ENCODE results near the gene LTK. TPM values are rescaled to one million over a fixed set of nuclear protein-coding genes. Genes with fewer than 3 reads are reported as not detected.
A peak's percentile ranks its signal among the peaks of the same experiment; 100 is the strongest.

Gene LTK
- total RNA-seq, result 1 to 10 TPM; 1.6 to 1.9 TPM

- Mint-ChIP-seq H3K9me3 (no peaks in the 10 kb centered on the region), H3K36me3 (peaks cover 9% of the 10 kb centered on the region), H3K27me3 (peaks cover 38% of the 10 kb centered on the region), H3K27ac (no peak within 1 kb of the TSS), H3K4me1 (peaks cover 20% of the 10 kb centered on the region), H3K4me3 (peak within 1 kb of the TSS; percentile 65)
- peak; percentile 47 for DNase-seq
- ATAC-seq (ENCODE audit: low read depth), result peak; percentile 21
- POLR2A ChIA-PET, result interaction anchor here (1.0 to 1.2 kb wide), 3 partner anchors 10 to 31 kb away, joined by 3 to 5 read pairs (median 4); partner anchors contain the start of gene RPAP1
Measured at GRCh38 chr15:41513506-41514227, at the start of gene LTK. Gene LTK, minus strand, starts transcription at chr15:41513827. Its CDS starts 118 bp downstream, at chr15:41513709.

- H3K27ac Mint-ChIP-seq, result no peak overlapping the region
- H3K9me3 Mint-ChIP-seq, result no peaks in the 10 kb centered on the region
- no peak for ATAC-seq (ENCODE audit: low read depth)
- no peak for DNase-seq
- H3K4me3 Mint-ChIP-seq, result no peak overlapping the region
- H3K4me1 Mint-ChIP-seq, result peaks cover 7% of the 10 kb centered on the region
- no peaks in the 10 kb centered on the region for H3K36me3 Mint-ChIP-seq
- peaks cover 25% of the 10 kb centered on the region for H3K27me3 Mint-ChIP-seq
- POLR2A ChIA-PET, result interaction anchor here (0.6 to 1.1 kb wide), 2 partner anchors 219 to 994 kb away, joined by 4 to 5 read pairs; partner anchors contain the start of gene RPUSD2
Measured at GRCh38 chr15:41562784-41563198, 49.2 kb upstream of the LTK start.

- POLR2A ChIA-PET, result interaction anchor here (0.6 kb wide), 1 partner anchor 993 kb away, joined by 5 read pairs; the partner anchor contains the start of gene RPUSD2
- Mint-ChIP-seq H3K4me1 (peaks cover 11% of the 10 kb centered on the region), H3K4me3 (no peak overlapping the region), H3K9me3 (no peaks in the 10 kb centered on the region), H3K27ac (no peak overlapping the region), H3K27me3 (peaks cover 29% of the 10 kb centered on the region), H3K36me3 (no peaks in the 10 kb centered on the region)
- no peak for ATAC-seq (ENCODE audit: low read depth)
- DNase-seq, result no peak
Measured at GRCh38 chr15:41562244-41562643, 48.6 kb upstream of the LTK start.

GRCh38 chr15:41561777-41562145 is 48.1 kb upstream of the LTK start:
- no peak overlapping the region for H3K4me3 Mint-ChIP-seq
- H3K27me3 Mint-ChIP-seq, result peaks cover 29% of the 10 kb centered on the region
- no peak for ATAC-seq (ENCODE audit: low read depth)
- H3K27ac Mint-ChIP-seq, result no peak overlapping the region
- no peaks in the 10 kb centered on the region for H3K9me3 Mint-ChIP-seq
- H3K36me3 Mint-ChIP-seq, result no peaks in the 10 kb centered on the region
- POLR2A ChIA-PET, result no interaction called here
- no peak for DNase-seq
- peaks cover 13% of the 10 kb centered on the region for H3K4me1 Mint-ChIP-seq

GRCh38 chr15:41561104-41561776 is 47.6 kb upstream of the LTK start:
- H3K36me3 Mint-ChIP-seq, result no peaks in the 10 kb centered on the region
- POLR2A ChIA-PET, result interaction anchor here (0.6 kb wide), 1 partner anchor 24 kb away, joined by 3 read pairs; no protein-coding TSS in a partner anchor
- H3K4me1 Mint-ChIP-seq, result peaks cover 16% of the 10 kb centered on the region
- no peak overlapping the region for H3K27ac Mint-ChIP-seq
- no peak for ATAC-seq (ENCODE audit: low read depth)
- H3K9me3 Mint-ChIP-seq, result no peaks in the 10 kb centered on the region
- H3K27me3 Mint-ChIP-seq, result peaks cover 33% of the 10 kb centered on the region
- no peak for DNase-seq
- H3K4me3 Mint-ChIP-seq, result no peak overlapping the region

- Mint-ChIP-seq H3K27me3 (peaks cover 33% of the 10 kb centered on the region), H3K9me3 (no peaks in the 10 kb centered on the region), H3K27ac (no peak overlapping the region), H3K36me3 (no peaks in the 10 kb centered on the region), H3K4me3 (peak overlapping the region; percentile 11), H3K4me1 (peaks cover 16% of the 10 kb centered on the region)
- ATAC-seq (ENCODE audit: low read depth) (no peak), DNase-seq (no peak)
- POLR2A ChIA-PET, result interaction anchor here (0.6 kb wide), 1 partner anchor 25 kb away, joined by 3 read pairs; no protein-coding TSS in a partner anchor
Measured at GRCh38 chr15:41560572-41560874, 46.9 kb upstream of the LTK start.

- H3K4me1 Mint-ChIP-seq, result peaks cover 19% of the 10 kb centered on the region
- peaks cover 33% of the 10 kb centered on the region for H3K27me3 Mint-ChIP-seq
- no peaks in the 10 kb centered on the region for H3K9me3 Mint-ChIP-seq
- no peaks in the 10 kb centered on the region for H3K36me3 Mint-ChIP-seq
- DNase-seq, result no peak
- no peak for ATAC-seq (ENCODE audit: low read depth)
- peak overlapping the region; percentile 67 for H3K4me3 Mint-ChIP-seq
- POLR2A ChIA-PET, result no interaction called here
- no peak overlapping the region for H3K27ac Mint-ChIP-seq
Measured at GRCh38 chr15:41559239-41559782, 45.7 kb upstream of the LTK start.

- Mint-ChIP-seq H3K27me3 (peaks cover 33% of the 10 kb centered on the region), H3K4me3 (peak within 1 kb of the TSS; percentile 90), H3K4me1 (peaks cover 19% of the 10 kb centered on the region), H3K27ac (peak within 1 kb of the TSS; percentile 71), H3K9me3 (no peaks in the 10 kb centered on the region), H3K36me3 (no peaks in the 10 kb centered on the region)
- POLR2A ChIA-PET, result interaction anchor here (0.8 kb wide), 1 partner anchor 93 kb away, joined by 3 read pairs; no protein-coding TSS in a partner anchor
- peak; percentile 60 for ATAC-seq (ENCODE audit: low read depth)
- peak; percentile 78 for DNase-seq
Measured at GRCh38 chr15:41558400-41559238, 45.0 kb upstream of the LTK start, which contains the start of gene TYRO3. Gene TYRO3, plus strand, starts transcription at chr15:41559212. Its CDS starts 46 bp downstream, at chr15:41559258.

GRCh38 chr15:41557673-41558399 is 44.2 kb upstream of the LTK start:
- no peak overlapping the region for H3K27ac Mint-ChIP-seq
- H3K27me3 Mint-ChIP-seq, result peaks cover 33% of the 10 kb centered on the region
- peak overlapping the region; percentile 90 for H3K4me3 Mint-ChIP-seq
- H3K4me1 Mint-ChIP-seq, result peaks cover 19% of the 10 kb centered on the region
- no peaks in the 10 kb centered on the region for H3K36me3 Mint-ChIP-seq
- POLR2A ChIA-PET, result interaction anchor here (0.8 kb wide), 1 partner anchor 92 kb away, joined by 3 read pairs; no protein-coding TSS in a partner anchor
- no peaks in the 10 kb centered on the region for H3K9me3 Mint-ChIP-seq
- DNase-seq (peak; percentile 77), ATAC-seq (ENCODE audit: low read depth) (peak; percentile 75)

GRCh38 chr15:41556677-41557076 is 43.0 kb upstream of the LTK start:
- ATAC-seq (ENCODE audit: low read depth), result no peak
- H3K27me3 Mint-ChIP-seq, result peaks cover 33% of the 10 kb centered on the region
- H3K4me3 Mint-ChIP-seq, result no peak overlapping the region
- peaks cover 19% of the 10 kb centered on the region for H3K4me1 Mint-ChIP-seq
- H3K36me3 Mint-ChIP-seq, result no peaks in the 10 kb centered on the region
- DNase-seq, result no peak
- H3K27ac Mint-ChIP-seq, result no peak overlapping the region
- POLR2A ChIA-PET, result interaction anchor here (0.7 kb wide), 2 partner anchors 10 to 271 kb away, joined by 3 read pairs; no protein-coding TSS in a partner anchor
- H3K9me3 Mint-ChIP-seq, result no peaks in the 10 kb centered on the region

- H3K4me1 Mint-ChIP-seq, result peaks cover 19% of the 10 kb centered on the region
- H3K27me3 Mint-ChIP-seq, result peaks cover 20% of the 10 kb centered on the region
- H3K27ac Mint-ChIP-seq, result no peak overlapping the region
- no peaks in the 10 kb centered on the region for H3K9me3 Mint-ChIP-seq
- no peak overlapping the region for H3K4me3 Mint-ChIP-seq
- H3K36me3 Mint-ChIP-seq, result no peaks in the 10 kb centered on the region
- POLR2A ChIA-PET, result no interaction called here
- ATAC-seq (ENCODE audit: low read depth) (no peak), DNase-seq (no peak)
Measured at GRCh38 chr15:41554915-41555314, 41.3 kb upstream of the LTK start.

GRCh38 chr15:41554343-41554742 is 40.7 kb upstream of the LTK start:
- H3K9me3 Mint-ChIP-seq, result no peaks in the 10 kb centered on the region
- peaks cover 19% of the 10 kb centered on the region for H3K4me1 Mint-ChIP-seq
- no peak overlapping the region for H3K4me3 Mint-ChIP-seq
- POLR2A ChIA-PET, result no interaction called here
- H3K27ac Mint-ChIP-seq, result no peak overlapping the region
- H3K36me3 Mint-ChIP-seq, result no peaks in the 10 kb centered on the region
- ATAC-seq (ENCODE audit: low read depth), result no peak
- no peak for DNase-seq
- peaks cover 16% of the 10 kb centered on the region for H3K27me3 Mint-ChIP-seq
